GM12892 (cell line): Measurements from ENCODE around the gene FIGLA.

Experiments
- POLR2A ChIP-seq: IDR thresholded peaks from 2 replicates; pipeline ENCODE4 v1.6.1; 2011; ENCODE audit warnings: low read depth, low read length, control low read depth
- POLR2AphosphoS5 ChIP-seq: IDR thresholded peaks from 2 replicates; pipeline ENCODE4 v1.6.1; 2011; ENCODE audit warnings: low read depth, low read length, control low read depth
- TAF1 ChIP-seq: IDR thresholded peaks from 2 replicates; pipeline ENCODE4 v1.6.1; 2011; ENCODE audit warnings: low read depth, mild to moderate bottlenecking, control low read depth, low read length, borderline replicate concordance

- no peak for TF ChIP-seq POLR2A
- TF ChIP-seq POLR2AphosphoS5 = no peak
- no peak for TF ChIP-seq TAF1
Measured at GRCh38 chr2:70795164-70795995, 4.9 kb upstream of the FIGLA start.
